ENCODE measurements around the gene GPR141.
A peak's percentile ranks its signal among the peaks of the same experiment; 100 is the strongest.

GPR141 gene

DNA sequence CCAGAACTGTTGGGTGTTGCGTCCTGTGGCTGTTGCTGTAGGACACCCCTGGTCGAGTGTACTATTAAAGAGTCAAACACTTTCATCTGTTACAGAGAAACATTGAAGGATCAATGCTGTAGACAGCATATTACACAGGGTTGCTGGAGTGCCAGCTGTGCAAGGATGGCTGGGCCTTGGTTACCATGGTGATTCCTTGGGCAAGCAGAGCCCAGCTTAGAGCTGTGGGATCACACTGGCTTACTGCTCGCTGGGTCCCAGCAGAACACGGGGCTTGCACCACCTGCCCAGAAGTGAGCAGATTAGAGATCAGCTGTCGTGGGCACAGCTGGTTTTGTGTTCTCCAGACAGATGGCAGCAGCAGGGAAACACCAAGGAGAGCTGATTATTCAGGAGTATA is 76.0 kb downstream of the GPR141 start:
- Histone ChIP-seq H3K4me1 (ENCODE audit: insufficient read depth, low read length, poor library complexity, severe bottlenecking) (peaks cover 33% of the 10 kb centered on the region), H3K4me2 (ENCODE audit: low read depth, low read length, poor library complexity, severe bottlenecking) (no peak overlapping the region), H3K9ac (ENCODE audit: low read depth, low read length, poor library complexity, severe bottlenecking) (no peak overlapping the region), H3K27me3 (ENCODE audit: insufficient read depth, low read length, poor library complexity, severe bottlenecking) (no peaks in the 10 kb centered on the region), H3K9me2 (replicated peaks; ENCODE audit: low read depth, low read length) (no peaks in the 10 kb centered on the region), H3K9me3 (ENCODE audit: insufficient read depth, low read depth, low read length) (no peaks in the 10 kb centered on the region), H3K79me2 (ENCODE audit: insufficient read depth, low read length) (no peaks in the 10 kb centered on the region), H2AFZ (ENCODE audit: low read length) (no peak overlapping the region), H3K4me3 (ENCODE audit: low read length, poor library complexity, severe bottlenecking) (no peak overlapping the region), H4K20me1 (ENCODE audit: insufficient read depth, low read length, poor library complexity, severe bottlenecking) (no peaks in the 10 kb centered on the region), H3K36me3 (ENCODE audit: insufficient read depth, low read length) (no peaks in the 10 kb centered on the region), H3F3A (ENCODE audit: low read depth) (no peaks in the 10 kb centered on the region; the same call in 1 of the 2 replicates)
- TF ChIP-seq EZH2phosphoT487 (IDR thresholded peaks at IDR 0.05; ENCODE audit: borderline replicate concordance), result no peak
- TF ChIP-seq, protein P1, sequence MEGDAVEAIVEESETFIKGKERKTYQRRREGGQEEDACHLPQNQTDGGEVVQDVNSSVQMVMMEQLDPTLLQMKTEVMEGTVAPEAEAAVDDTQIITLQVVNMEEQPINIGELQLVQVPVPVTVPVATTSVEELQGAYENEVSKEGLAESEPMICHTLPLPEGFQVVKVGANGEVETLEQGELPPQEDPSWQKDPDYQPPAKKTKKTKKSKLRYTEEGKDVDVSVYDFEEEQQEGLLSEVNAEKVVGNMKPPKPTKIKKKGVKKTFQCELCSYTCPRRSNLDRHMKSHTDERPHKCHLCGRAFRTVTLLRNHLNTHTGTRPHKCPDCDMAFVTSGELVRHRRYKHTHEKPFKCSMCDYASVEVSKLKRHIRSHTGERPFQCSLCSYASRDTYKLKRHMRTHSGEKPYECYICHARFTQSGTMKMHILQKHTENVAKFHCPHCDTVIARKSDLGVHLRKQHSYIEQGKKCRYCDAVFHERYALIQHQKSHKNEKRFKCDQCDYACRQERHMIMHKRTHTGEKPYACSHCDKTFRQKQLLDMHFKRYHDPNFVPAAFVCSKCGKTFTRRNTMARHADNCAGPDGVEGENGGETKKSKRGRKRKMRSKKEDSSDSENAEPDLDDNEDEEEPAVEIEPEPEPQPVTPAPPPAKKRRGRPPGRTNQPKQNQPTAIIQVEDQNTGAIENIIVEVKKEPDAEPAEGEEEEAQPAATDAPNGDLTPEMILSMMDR (conservative IDR thresholded peaks at IDR 0.05; ENCODE audit: low read length), result no peak

- Histone ChIP-seq H3K36me3 (ENCODE audit: insufficient read depth, low read length) (no peaks in the 10 kb centered on the region), H2AFZ (ENCODE audit: low read length) (no peak overlapping the region), H3K9me2 (replicated peaks; ENCODE audit: low read depth, low read length) (no peaks in the 10 kb centered on the region), H3K27me3 (ENCODE audit: insufficient read depth, low read length, poor library complexity, severe bottlenecking) (no peaks in the 10 kb centered on the region), H3F3A (ENCODE audit: low read depth) (no peaks in the 10 kb centered on the region; the same call in 1 of the 2 replicates), H3K4me2 (ENCODE audit: low read depth, low read length, poor library complexity, severe bottlenecking) (peak overlapping the region; percentile 32), H3K79me2 (ENCODE audit: insufficient read depth, low read length) (no peaks in the 10 kb centered on the region), H4K20me1 (ENCODE audit: insufficient read depth, low read length, poor library complexity, severe bottlenecking) (no peaks in the 10 kb centered on the region), H3K9me3 (ENCODE audit: insufficient read depth, low read depth, low read length) (no peaks in the 10 kb centered on the region), H3K9ac (ENCODE audit: low read depth, low read length, poor library complexity, severe bottlenecking) (no peak overlapping the region), H3K4me1 (ENCODE audit: insufficient read depth, low read length, poor library complexity, severe bottlenecking) (peaks cover 45% of the 10 kb centered on the region), H3K4me3 (ENCODE audit: low read length, poor library complexity, severe bottlenecking) (no peak overlapping the region)
- TF ChIP-seq EZH2phosphoT487 (IDR thresholded peaks at IDR 0.05; ENCODE audit: borderline replicate concordance), result no peak
- TF ChIP-seq, protein P1 (conservative IDR thresholded peaks at IDR 0.05; ENCODE audit: low read length), result no peak
Measured at GRCh38 chr7:37765421-37765829, 81.9 kb downstream of the GPR141 start.

GRCh38 chr7:37765872-37766525 is 82.4 kb downstream of the GPR141 start:
- Histone ChIP-seq H4K20me1 (ENCODE audit: insufficient read depth, low read length, poor library complexity, severe bottlenecking) (no peaks in the 10 kb centered on the region), H3K4me2 (ENCODE audit: low read depth, low read length, poor library complexity, severe bottlenecking) (peak overlapping the region; percentile 32), H3K9me3 (ENCODE audit: insufficient read depth, low read depth, low read length) (no peaks in the 10 kb centered on the region), H3K4me1 (ENCODE audit: insufficient read depth, low read length, poor library complexity, severe bottlenecking) (peaks cover 45% of the 10 kb centered on the region), H3K36me3 (ENCODE audit: insufficient read depth, low read length) (no peaks in the 10 kb centered on the region), H3F3A (ENCODE audit: low read depth) (no peaks in the 10 kb centered on the region; the same call in 1 of the 2 replicates), H3K9ac (ENCODE audit: low read depth, low read length, poor library complexity, severe bottlenecking) (peak overlapping the region; percentile 34), H3K9me2 (replicated peaks; ENCODE audit: low read depth, low read length) (no peaks in the 10 kb centered on the region), H3K4me3 (ENCODE audit: low read length, poor library complexity, severe bottlenecking) (no peak overlapping the region), H2AFZ (ENCODE audit: low read length) (peak overlapping the region; percentile 59), H3K79me2 (ENCODE audit: insufficient read depth, low read length) (no peaks in the 10 kb centered on the region), H3K27me3 (ENCODE audit: insufficient read depth, low read length, poor library complexity, severe bottlenecking) (no peaks in the 10 kb centered on the region)
- TF ChIP-seq, protein P1 (conservative IDR thresholded peaks at IDR 0.05; ENCODE audit: low read length), result no peak
- TF ChIP-seq EZH2phosphoT487 (IDR thresholded peaks at IDR 0.05; ENCODE audit: borderline replicate concordance), result no peak
